Bronchial epithelial cell (primary cell): ENCODE data around the gene TUBB1. TPM values are rescaled to one million over a fixed set of nuclear protein-coding genes. Genes with fewer than 3 reads are reported as not detected.

Experiments used
- DNase-seq: peaks from one replicate; pipeline ENCODE4 v3.0.0-alpha.2; 2010; ENCODE audit warnings: low read depth
- FAIRE-seq: peaks from 2 replicates; lab custom pipeline; 2011; peaks lifted over from hg19 to GRCh38; lab: Jason Lieb, UNC
- H3K27me3 ChIP-seq: 2 replicates; pipeline ENCODE4 v1.5.1; 2011; ENCODE audit warnings: low read length; ENCODE audit not compliant: control insufficient read depth, insufficient read depth
- H3K36me3 ChIP-seq: 2 replicates; pipeline ENCODE4 v1.5.1; 2011; ENCODE audit warnings: low read length; ENCODE audit not compliant: control insufficient read depth, insufficient read depth
- H3K4me3 ChIP-seq: 2 replicates; pipeline ENCODE4 v1.5.1; 2011; ENCODE audit warnings: mild to moderate bottlenecking, low read depth, low read length, control low read depth
- total RNA-seq: library from RNA; depleted of rRNA; stranded (reverse); fragments of >200 nt; gene quantifications from 2 replicates; pipeline ENCODE4 v1.2.1, GENCODE V29; 2014
- TF ChIP-seq, protein P1 (sequence below): IDR thresholded peaks from 2 replicates; pipeline ENCODE4 v1.5.1; 2011; ENCODE audit warnings: mild to moderate bottlenecking, moderate library complexity, low read length, control low read depth, inconsistent platforms; ENCODE audit not compliant: insufficient read depth, severe bottlenecking

Gene TUBB1
- total RNA-seq, 1 donor from 2014 or later: not detected

DNA sequence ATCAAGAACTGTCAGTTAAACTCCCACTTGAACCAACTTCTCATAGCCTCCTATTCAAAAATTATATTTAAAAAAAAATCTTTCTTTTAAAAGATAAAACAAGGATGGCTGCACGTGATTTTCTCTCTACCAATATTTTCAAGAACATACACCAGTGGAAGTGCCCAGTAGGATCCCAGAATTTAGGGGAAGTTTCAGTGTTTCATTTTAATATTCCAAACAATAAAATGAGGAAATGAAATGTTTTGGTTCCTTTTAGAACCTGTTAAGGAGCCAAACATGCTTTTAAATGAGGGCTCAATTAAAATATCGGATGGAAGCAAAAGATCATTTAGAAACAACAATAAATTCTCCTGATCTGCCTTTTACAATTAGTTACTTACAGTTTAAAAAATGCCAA lies 49.8 kb downstream of the TUBB1 start:
- H3K4me3 ChIP-seq: no peak overlapping the region
- no peaks in the 10 kb centered on the region for H3K27me3 ChIP-seq
- H3K36me3 ChIP-seq: no peaks in the 10 kb centered on the region
- FAIRE-seq (no peak), DNase-seq (no peak)
- TF ChIP-seq, protein P1, sequence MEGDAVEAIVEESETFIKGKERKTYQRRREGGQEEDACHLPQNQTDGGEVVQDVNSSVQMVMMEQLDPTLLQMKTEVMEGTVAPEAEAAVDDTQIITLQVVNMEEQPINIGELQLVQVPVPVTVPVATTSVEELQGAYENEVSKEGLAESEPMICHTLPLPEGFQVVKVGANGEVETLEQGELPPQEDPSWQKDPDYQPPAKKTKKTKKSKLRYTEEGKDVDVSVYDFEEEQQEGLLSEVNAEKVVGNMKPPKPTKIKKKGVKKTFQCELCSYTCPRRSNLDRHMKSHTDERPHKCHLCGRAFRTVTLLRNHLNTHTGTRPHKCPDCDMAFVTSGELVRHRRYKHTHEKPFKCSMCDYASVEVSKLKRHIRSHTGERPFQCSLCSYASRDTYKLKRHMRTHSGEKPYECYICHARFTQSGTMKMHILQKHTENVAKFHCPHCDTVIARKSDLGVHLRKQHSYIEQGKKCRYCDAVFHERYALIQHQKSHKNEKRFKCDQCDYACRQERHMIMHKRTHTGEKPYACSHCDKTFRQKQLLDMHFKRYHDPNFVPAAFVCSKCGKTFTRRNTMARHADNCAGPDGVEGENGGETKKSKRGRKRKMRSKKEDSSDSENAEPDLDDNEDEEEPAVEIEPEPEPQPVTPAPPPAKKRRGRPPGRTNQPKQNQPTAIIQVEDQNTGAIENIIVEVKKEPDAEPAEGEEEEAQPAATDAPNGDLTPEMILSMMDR: no peak

DNA sequence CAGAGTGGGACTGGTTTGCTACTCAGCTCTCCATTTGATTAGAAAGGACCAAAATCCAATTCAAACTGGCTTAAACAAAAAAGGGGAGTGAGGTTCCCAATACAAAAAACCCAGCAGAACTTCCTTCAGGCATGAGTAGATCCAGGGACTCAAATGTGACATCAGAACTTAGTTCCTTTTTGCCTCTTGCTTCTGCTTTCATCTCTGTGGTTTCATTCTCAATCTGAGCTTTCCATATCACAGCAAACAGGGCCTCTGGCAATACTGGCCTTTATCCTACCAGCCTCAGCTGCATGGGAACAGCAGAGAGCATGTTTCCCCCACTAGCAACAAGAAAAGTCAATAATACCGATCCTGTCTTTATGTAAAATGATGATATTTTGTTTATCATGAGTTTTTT lies 52.0 kb downstream of the TUBB1 start:
- FAIRE-seq: no peak
- TF ChIP-seq, protein P1: no peak
- Histone ChIP-seq H3K4me3 (no peak overlapping the region), H3K36me3 (no peaks in the 10 kb centered on the region), H3K27me3 (no peaks in the 10 kb centered on the region)
- no peak for DNase-seq

DNA sequence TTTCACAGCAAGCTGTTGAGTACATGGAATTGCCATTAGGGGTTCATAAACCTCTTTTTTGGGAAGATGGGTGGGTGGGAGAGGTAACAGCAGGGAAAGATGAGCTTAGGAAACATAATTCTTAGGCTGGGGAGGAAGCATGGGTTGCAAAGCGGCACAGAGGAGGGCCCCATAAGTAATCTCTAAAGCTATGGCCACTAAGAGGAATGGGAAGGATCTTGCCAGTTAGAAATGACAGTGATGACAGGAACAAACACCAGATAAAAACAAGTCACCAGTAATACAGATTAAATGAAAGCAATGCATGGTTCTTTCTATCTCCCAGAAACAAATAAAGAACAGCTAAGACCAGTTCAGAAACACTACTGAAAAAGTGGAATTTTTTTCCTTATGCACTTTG lies 54.4 kb downstream of the TUBB1 start:
- no peaks in the 10 kb centered on the region for H3K27me3 ChIP-seq
- no peaks in the 10 kb centered on the region for H3K36me3 ChIP-seq
- DNase-seq (no peak), FAIRE-seq (no peak)
- TF ChIP-seq, protein P1: no peak
- H3K4me3 ChIP-seq: no peak overlapping the region

- TF ChIP-seq, protein P1: no peak
- no peak for FAIRE-seq
- peak; percentile 83 for DNase-seq
- Histone ChIP-seq H3K4me3 (no peak overlapping the region), H3K27me3 (no peaks in the 10 kb centered on the region), H3K36me3 (no peaks in the 10 kb centered on the region)
Measured at GRCh38 chr20:59074456-59074855, 55.2 kb downstream of the TUBB1 start.

DNA sequence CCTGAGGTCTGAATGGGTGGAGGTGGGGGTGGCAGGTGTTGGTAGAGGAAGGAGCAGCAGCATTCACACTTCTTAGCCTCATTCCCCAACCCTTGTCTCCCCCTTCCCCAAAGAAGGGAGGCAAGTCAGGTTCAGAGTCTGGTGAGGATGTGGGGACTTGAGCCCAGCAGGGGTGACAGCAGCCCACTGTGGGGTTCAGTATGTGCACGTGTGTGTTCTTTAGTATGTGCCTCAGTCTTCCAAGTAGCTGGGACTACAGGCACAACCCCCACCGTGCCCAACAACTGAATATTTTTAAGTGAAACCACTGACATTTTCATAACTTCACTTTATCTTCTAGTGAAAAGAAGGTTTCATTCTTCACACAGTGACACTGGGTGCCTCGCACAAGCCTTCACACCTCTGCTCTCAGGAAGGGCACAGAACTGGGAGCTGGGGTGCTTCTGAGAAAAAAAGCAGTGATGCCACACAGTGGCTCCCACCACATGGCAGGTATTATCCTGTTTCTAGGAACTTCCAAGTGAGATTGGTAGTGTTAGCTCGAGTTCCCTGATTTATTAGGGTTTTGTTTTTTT lies 56.8 kb downstream of the TUBB1 start:
- Histone ChIP-seq H3K4me3 (no peak overlapping the region), H3K27me3 (no peaks in the 10 kb centered on the region), H3K36me3 (no peaks in the 10 kb centered on the region)
- TF ChIP-seq, protein P1: no peak
- DNase-seq (no peak), FAIRE-seq (no peak)

Other genes with a start within 250 kb of the TUBB1 start
- gene GNAS-AS1, start 168.5 kb upstream of the TUBB1 start, total RNA-seq: 0.13 and 1.3 TPM in 2 replicates
- 279 and 385 TPM in 2 replicates for gene GNAS, start 166.7 kb upstream of the TUBB1 start, total RNA-seq
- 27.4 and 32.3 TPM in 2 replicates for gene NELFCD, start 38.2 kb upstream of the TUBB1 start, total RNA-seq
- gene CTSZ, start 12.2 kb upstream of the TUBB1 start, total RNA-seq: 73.7 and 87.8 TPM in 2 replicates
- 17.1 and 25.3 TPM in 2 replicates for gene ATP5F1E, start 12.9 kb downstream of the TUBB1 start, total RNA-seq
- gene PRELID3B, start 23.4 kb downstream of the TUBB1 start, total RNA-seq: 160 and 202 TPM in 2 replicates
- gene ZNF831, start 144.4 kb downstream of the TUBB1 start, total RNA-seq: not detected in 2 replicates